Endometrial microvascular endothelial cells (primary cell): ENCODE data around the gene CCDC97. TPM values are rescaled to one million over a fixed set of nuclear protein-coding genes. Genes with fewer than 3 reads are reported as not detected.
"Not testable (repeated sequence)": the region's sequence is repeated elsewhere in the genome, so short reads cannot be mapped to it uniquely, and the experiment has no call there.

Experiments used
- in situ Hi-C: cut with HindIII; loops from 2 replicates; pipeline ENCODE4 v1.10.0; 2017; ENCODE audit warnings: low sequenced_read_pairs, low pct_unique_long_range_greater_than_20kb; ENCODE audit errors: inconsistent ontology term
- total RNA-seq: library from RNA; depleted of rRNA; stranded (reverse); fragments of >200 nt; gene quantifications from one replicate; pipeline ENCODE4 v1.2.3, GENCODE V29; 2015; ENCODE audit errors: inconsistent ontology term

CCDC97 gene
- total RNA-seq, 1 donor from 2014 or later, result 14.3 TPM

DNA sequence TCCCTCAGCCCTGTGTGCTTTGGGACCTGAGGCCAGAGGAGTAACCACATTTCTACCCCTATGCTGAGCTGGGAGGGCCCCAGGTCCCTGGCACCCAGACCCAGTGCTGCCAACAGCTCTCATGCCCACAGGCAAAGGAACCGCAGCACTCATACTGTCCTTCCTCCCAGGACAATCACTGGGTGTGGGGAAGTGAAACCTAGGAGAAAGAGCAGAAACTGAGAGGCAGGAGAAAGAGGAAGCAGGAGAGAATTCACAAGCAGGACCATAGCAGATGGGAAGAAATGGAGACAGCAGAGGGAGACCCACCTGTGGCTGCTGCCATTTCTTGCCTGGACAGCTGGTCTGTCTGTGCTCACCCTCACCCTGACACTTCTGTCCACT lies 18.9 kb downstream of the CCDC97 start:
- in situ Hi-C loops, result no loop called here

DNA sequence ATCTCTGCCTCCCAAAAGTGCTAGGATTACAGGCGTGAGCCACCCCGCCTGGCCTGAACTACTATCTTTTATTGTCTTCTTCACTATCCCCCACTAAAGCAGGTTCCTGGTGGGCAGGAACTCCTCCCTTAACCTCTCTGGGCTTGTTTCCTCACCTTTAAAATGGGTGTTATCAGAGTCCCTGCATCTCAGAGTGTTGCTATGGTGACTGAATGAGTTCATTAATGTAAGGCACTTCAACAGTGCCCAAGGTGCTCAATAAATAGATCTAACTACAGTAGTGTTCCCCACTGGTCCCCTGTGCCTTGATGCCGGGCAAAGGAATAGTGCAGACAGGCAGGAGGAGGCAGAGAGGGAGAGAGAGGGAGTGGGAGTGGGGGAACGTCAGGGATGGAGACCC lies 20.5 kb downstream of the CCDC97 start:
- in situ Hi-C loops, result no loop called here

DNA sequence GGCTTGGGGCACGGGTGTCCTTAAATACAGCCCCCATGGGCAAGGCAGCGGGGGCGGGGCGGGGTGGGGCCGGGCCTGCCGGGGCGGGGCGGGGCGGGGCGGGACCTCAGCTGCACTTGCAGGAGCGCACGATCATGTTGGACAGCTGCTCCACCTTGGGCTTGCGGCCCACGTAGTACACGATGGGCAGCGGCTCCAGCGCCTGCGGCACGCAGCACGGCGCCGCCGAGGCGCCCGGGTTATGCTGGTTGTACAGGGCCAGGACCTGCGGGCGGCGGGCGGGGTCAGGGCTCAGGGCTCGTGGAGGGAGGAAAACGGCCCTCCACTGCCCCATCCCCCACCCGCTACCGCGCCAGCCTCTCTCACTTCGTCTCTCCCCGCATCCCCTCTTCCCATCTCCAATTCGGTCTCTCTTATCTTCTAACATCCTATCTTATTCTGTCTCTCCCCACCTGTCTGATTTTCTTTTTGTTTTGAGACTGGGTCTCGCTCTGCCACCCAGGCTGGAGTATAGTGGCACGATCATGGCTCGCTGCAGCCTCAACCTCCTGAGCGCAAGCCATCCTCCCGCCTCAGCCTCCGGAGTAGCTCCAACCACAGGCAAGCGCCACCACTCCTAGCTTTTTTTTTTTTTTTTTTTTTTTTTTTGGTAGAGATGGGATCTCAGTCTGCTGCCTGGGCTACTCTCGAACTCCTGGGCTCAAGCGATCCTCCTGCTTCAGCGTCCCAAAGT lies 21.1 kb downstream of the CCDC97 start:
- in situ Hi-C loops, result no loop called here

DNA sequence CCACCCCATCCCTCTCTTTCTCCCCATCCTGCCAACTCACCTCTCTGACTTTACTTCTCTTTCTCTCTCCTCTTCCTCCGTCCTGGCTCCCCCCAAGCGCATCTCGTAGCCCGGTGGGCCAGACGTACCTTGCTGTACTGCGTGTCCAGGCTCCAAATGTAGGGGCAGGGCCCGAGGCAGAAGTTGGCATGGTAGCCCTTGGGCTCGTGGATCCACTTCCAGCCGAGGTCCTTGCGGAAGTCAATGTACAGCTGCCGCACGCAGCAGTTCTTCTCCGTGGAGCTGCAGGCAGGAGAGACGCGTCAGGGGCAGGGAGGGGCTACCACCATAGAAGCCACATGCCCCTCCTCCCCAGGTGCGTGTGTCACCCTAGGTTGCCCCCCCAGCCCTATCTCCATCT lies 22.0 kb downstream of the CCDC97 start:
- in situ Hi-C loops, result no loop called here

DNA sequence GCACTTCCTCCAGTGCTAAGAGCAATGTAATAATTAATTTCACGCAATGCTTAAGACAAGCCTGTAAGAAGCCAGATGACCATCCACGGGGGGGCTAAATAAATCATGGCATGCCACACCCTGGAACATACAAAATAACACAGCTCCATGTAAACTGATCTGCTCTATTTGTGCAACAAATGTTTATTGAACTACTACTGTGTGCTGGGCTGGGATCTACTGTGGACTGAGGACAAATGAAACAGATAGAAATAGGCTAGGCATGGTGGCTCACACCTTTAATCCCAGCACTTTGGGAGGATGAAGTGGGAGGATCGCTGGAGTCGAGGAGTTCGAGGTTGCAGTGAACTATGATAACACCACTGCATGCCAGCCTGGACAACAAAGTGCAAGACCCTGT lies 22.5 kb downstream of the CCDC97 start:
- in situ Hi-C loops, result no loop called here

DNA sequence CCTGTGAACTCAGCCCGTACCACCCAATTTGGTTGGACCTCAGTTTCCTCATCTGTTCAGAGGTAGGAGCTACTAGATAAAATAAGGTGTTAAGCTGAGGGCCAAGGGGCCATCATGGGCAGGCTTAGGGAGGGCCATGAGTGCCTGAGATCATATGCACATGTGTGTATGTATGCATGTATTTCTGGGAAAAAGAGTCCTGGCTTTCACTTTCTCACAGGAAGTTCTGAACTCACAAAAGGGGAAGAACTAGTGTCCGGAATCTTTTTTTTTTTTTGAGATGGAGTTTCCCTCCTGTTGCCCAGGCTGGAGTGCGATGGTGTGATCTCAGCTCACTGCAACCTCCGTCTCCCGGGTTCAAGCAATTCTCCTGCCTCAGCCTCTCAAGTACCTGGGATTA lies 24.8 kb downstream of the CCDC97 start:
- in situ Hi-C loops, result no loop called here

DNA sequence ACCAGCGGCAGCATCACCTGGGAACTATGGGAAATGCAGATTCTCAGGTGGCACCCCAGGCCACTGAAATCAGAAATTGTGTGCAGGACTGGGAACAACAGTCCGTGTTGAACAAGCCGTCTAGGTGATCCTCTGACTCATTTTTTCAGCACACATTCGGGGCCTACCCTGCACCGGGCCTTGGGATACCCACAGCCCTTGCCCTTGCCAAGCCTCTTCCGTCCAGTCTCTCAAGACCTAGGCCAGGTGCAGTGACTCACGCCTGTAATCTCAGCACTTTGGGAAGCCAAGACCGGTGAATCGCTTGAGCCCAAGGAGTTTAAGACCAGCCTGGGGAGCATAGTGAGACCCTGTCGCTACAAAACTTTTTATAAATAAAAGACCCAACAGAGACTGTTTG lies 25.5 kb downstream of the CCDC97 start:
- in situ Hi-C loops, result no loop called here

DNA sequence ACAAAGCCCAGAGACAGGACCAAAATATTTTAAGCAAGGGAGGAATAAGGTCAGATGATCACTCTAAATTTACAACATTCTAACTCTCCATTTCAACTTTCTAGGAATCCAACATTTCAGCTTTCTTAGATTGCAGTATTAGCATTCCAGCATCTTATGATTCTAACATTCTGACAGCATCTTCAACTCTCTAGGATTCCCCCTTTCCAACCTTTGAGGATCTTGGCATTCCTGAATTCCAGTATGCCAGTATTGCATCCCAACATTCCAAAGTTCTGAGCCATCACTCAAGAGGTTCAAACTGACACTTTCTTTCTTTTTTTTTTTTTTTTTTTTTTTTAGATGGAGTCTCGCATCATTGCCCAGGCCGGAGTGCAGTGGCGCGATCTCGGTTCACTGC lies 30.0 kb downstream of the CCDC97 start:
- in situ Hi-C loops, result no loop called here

DNA sequence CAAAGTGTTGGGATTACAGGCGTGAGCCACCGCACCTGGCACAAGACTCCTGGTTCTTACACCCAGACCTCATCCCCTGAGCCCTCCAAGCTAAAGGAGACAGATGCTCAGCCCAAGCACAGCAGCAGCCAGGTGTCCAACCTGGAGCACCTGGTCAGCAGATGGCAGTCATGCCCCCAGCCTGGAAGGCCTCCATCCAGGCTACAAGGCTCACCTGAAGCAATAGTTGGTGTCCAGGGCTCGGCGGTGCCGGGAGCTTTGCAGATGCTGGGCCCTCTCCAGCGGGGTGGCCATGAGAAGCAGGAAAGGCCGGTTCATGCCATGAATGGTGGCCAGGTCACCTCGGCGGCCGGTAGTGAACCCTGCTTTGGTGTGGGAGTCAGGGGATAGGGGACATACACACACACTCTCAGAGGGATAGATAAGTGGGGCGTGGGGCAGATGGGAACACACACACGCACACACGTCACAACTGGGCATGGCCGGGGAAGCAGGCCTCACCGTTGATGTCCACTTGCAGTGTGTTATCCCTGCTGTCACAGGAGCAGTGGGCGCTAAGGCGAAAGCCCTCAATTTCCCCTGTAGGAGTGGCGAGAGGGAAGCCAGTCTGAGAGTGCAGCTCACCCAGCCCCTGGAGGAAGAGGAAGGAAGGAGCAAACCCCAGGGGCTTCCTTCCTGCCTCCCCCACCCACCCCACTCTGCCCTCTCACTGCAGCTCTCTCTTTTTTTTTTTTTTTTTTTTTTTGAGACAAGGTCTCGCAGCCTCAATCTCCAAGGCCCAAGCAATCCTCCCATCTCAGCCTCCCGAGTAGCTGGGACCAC lies 31.9 kb downstream of the CCDC97 start:
- in situ Hi-C loops, result no loop called here

DNA sequence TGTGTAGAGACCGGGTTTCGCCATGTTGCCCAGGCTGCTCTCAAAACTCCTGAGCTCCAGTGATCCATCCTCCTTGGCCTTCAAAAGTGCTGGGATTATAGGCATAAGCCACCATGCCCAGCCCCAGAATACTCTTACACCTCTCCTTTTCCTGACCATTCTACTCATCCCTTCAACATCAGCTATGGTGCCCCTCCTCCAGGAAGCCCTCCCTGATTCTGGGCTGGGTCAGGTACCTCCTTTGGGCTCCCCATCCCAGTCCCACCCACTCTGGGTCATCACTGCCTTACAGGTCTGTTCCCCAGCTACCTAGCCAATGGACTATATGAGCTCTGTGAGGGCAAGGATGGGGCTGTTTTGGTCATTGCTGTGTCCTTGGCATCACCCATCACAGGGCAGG lies 34.2 kb downstream of the CCDC97 start:
- in situ Hi-C loops, result no loop called here

DNA sequence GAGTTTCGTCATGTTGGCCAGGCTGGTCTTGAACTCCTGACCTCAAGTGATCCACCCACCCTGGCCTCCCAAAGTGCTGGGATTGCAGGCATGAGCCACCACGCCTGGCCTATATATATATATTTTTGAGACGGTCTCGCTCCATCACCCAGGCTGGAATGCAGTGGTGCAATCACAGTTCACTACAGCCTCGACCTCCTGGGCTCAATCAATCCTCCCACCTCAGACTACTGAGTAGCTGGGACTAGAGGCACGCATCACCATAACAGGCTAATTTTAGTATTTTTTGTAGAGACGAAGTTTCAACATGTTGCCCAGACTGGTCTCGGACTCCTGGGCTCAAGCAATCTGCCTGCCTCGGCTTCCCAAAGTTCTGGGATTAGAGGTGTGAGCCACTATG lies 36.9 kb downstream of the CCDC97 start:
- in situ Hi-C loops, result not testable (repeated sequence)

DNA sequence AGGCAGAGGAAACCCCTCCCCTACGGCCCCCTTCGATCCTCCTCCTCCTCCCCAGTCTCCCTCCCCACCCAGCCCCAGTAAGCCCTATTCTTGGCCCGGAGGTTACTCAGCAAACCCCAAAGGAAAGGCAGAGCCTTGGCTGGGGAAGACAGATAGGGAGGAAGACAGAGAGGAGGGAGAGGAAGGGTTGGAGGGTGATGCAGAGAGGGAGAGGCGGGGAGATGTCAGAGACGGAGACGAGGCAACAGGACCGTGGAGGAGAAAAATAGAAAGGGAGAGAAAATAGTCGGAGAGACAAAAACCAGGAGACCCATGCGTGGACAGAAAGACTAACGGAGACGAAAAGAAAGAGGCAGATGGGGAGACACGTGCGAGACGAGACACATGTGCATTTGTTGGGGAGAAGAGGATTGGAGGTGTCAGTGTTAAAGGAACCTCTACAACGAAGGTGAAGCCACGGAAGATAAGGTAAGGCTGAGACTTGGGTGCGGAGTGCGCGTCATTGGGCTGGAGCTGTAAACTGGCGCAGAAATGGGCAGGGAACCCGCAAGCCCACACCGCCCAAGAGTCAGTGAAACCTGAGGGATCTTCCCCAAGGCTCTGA lies 40.9 kb downstream of the CCDC97 start:
- in situ Hi-C loops, result no loop called here

DNA sequence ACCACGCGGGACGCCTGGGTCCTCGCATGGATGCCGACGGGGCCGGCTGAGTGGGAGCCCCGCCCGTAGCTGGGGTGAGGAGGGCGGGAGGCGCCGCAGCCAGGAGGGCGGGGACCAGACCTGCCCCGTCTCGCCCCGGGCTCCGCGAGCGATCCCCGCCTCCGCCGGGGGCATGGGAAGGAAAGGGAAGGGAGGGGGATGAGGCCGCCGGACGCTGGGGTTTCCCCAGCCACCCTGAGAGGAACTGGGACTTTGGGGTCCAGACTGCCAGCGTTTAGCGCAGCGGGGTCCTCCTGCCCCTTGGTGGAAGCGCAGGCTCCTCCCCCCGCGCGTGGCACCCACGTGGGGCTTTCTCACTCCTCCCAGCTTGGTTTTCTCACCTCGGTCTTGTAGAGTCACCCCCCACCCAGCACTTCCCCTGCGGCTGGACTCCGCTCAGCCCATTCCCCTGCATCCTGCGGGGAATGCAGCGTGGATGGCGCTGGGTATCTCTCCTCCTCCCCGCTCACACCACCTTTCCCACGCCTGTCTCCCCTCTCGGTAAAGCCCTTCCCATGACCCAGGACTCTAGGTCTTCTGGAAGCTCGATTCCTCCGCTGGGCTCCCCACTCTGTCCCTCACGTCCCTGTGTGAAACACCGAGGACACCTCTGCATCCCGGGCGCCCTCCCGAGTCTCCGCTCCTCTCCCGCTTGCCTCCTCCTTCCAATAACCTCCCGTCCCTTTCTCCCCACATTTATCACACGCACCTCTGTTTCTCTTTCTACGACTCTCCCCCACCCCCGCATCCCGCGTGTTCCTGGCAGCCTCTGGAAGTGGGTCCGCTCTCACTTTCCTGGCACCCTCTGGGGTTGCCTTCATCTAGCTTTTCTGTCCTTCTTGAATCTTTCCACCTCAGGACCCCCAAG lies 41.6 kb downstream of the CCDC97 start:
- in situ Hi-C loops, result no loop called here

DNA sequence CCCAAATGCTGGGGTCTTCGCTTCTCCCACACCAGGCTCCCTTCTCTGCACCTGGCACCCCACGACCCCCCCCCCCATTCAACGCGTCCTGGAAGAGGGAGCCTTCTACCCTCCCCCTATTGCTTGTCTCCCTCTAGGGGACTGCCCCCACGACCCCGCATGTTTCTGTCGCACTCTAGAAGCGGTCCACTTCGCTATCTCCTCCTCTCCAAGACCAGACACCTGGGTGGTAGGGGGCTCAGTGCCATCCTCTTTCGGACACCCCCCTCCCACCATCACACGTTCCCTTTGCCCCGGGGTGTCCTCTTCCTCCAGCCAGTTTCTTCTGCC lies 42.3 kb downstream of the CCDC97 start:
- in situ Hi-C loops, result no loop called here

DNA sequence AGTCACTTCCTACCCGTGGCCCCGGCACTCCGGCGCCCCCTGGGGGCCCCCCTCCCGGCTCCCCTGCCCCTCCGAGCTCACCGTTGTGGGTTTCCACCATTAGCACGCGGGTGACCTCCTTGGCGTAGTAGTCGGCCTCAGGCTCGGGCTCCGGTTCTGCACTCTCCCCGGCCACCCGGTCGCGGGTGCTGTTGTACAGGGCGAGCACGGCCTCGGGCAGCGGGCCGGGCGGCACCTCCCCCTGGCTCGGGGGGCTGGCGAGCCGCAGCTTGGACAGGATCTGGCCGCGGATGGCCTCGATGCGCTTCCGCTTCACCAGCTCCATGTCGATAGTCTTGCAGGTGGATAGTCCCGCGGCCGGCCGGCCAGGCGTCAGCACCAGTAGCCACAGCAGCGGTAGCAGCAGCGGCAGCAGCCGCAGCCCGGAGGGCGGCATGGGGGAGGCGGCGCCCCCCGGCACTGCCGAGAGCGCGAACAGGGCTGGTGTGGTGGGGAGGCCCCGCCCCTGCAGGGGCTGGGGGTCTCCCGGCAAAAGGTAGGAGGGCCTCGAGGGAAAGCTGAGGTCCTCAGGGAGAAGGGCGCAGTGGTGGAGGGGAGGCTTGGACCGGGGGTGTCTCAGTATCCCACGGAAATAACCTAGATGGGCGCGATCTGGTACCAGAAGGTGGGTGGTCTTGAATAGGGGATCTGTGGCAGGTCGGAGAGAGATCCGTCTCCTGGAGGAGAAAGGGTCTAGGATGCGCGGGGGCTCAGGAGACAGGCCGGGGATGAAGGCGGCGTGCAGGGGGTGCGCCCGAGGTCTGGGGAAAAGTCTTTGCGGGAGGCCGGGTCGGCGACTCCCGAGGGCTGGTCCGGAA lies 42.9 kb downstream of the CCDC97 start:
- in situ Hi-C loops, result no loop called here

DNA sequence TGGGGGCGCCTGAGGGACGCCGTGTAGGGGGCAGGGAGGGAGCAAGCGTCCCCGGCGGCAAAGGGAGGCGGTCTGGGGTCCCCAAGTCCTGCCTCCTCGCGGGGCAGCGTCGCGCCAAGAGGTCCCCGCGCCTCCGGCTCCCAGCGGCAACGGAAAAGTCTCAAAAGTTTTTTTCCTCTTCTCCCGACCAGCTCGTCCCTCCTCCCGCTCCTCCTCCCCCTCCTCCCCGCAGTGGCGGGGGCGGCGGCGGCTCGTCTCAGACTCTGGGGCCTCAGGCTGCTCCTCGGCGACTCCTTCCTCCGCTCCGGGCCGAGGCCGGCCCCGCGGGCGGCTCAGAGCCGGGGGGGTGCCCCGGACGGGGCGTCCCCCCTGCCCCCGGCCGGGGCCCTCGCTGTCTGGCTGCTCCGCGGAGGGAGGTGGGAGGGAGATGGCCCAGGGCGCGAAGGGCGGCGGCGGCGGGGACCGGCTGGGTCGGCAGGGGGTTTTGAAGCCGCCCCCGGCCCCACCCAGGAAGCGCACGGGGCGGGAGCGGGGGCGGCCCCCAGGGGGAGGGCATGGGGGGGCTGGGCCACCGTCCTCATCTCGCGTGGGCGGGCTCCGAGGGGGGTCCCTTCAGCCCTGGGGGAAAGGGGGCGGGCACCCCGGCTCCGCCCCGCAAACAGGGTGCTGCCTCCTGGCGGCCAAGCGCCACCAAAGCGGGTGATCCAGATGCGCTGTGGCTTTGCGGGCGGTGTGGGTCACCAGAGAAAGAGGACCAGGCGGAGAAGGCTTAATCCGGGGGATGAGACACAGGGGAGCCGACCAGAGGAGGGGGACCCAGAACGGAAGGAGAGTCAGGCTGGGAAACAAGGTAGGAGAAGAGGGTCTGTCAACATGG lies 43.7 kb downstream of the CCDC97 start, which contains the start of gene TGFB1:
TSS of gene TGFB1 (minus strand) at position 457 of the 877 bp plus-strand sequence. CDS start 878 bp downstream, outside the sequence.
- in situ Hi-C loops, result no loop called here

DNA sequence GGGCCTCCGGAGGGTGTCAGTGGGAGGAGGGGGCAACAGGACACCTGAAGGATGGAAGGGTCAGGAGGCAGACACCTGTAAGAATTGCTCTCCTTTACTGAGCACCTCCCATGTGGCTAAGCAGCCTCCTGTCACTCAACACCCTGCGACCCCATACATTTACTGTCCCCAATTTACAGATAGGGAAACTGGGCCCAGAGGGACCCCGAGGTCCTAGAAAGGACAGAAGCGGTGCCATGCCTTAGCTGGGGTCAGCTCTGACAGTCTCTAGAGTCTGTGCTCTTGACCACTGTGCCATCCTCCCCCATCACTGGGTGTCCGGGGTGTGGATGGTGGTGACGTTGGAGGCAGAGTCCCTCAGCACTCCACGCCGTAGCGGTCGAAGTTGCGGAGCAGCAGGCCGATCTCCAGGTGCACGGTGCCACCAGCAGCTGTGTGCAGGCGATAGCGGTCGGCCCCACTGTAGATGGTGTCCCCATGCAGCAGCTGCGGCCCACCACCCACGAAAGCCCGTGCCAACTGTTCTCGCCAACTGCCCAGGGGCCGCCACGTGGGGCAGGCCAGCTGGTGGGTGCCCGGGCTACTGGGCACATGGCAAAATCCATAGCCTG lies 44.5 kb downstream of the CCDC97 start:
- in situ Hi-C loops, result no loop called here
